Hypothalamus (tissue), 51 donors: ENCODE results near the gene NMNAT3.

ENCODE experiments used
- DNase-seq, 51 donors: peaks; one replicate each; lab custom pipeline; 2025; lab: John Stamatoyannopoulos, UW

NMNAT3 gene

GRCh38 chr3:139677388-139678155 lies at the start of gene NMNAT3:
Gene NMNAT3 (minus strand): TSS chr3:139677972. CDS start chr3:139627724, 50,248 bp downstream.
- DNase-seq: peak in 49 of 51 donors; percentile 17 to 88 (median 70)

GRCh38 chr3:139721370-139721769 lies 43.6 kb upstream of the NMNAT3 start:
- no peak for DNase-seq

GRCh38 chr3:139718415-139718814 lies 40.6 kb upstream of the NMNAT3 start:
- DNase-seq: peak in 10 of 51 donors; percentile 1 to 9 (median 4)

GRCh38 chr3:139716908-139717485 lies 39.2 kb upstream of the NMNAT3 start:
- no peak for DNase-seq

- DNase-seq: no peak
Observed at GRCh38 chr3:139715743-139716360, 38.1 kb upstream of the NMNAT3 start.

GRCh38 chr3:139715166-139715565 lies 37.4 kb upstream of the NMNAT3 start:
- DNase-seq: no peak

- DNase-seq: no peak
Observed at GRCh38 chr3:139710212-139710611, 32.4 kb upstream of the NMNAT3 start.

- no peak for DNase-seq
Observed at GRCh38 chr3:139705631-139706030, 27.9 kb upstream of the NMNAT3 start.

GRCh38 chr3:139696314-139696604 lies 18.5 kb upstream of the NMNAT3 start:
- DNase-seq: no peak

- no peak for DNase-seq
Observed at GRCh38 chr3:139695426-139696313, 17.9 kb upstream of the NMNAT3 start.

GRCh38 chr3:139695007-139695406 lies 17.2 kb upstream of the NMNAT3 start:
- no peak for DNase-seq

- no peak for DNase-seq
Observed at GRCh38 chr3:139694542-139694941, 16.8 kb upstream of the NMNAT3 start.

GRCh38 chr3:139691619-139692018 lies 13.8 kb upstream of the NMNAT3 start:
- no peak for DNase-seq

- DNase-seq: no peak
Observed at GRCh38 chr3:139689708-139690228, 12.0 kb upstream of the NMNAT3 start.

- DNase-seq: no peak
Observed at GRCh38 chr3:139689122-139689521, 11.3 kb upstream of the NMNAT3 start.

GRCh38 chr3:139687431-139687830 lies 9.7 kb upstream of the NMNAT3 start:
- no peak for DNase-seq

- DNase-seq: no peak
Observed at GRCh38 chr3:139686624-139687023, 8.9 kb upstream of the NMNAT3 start.

GRCh38 chr3:139686206-139686605 lies 8.4 kb upstream of the NMNAT3 start:
- no peak for DNase-seq

- no peak for DNase-seq
Observed at GRCh38 chr3:139679220-139679775, 1.5 kb upstream of the NMNAT3 start.

GRCh38 chr3:139676632-139677387 lies 962 bp downstream of the NMNAT3 start:
- DNase-seq: no peak
